ENCODE measurements around the gene FOXD2.

- TF ChIP-seq CTCF (IDR thresholded peaks at IDR 0.05), result no peak
- TF ChIP-seq IRF3 (IDR thresholded peaks at IDR 0.05; ENCODE audit: low read depth, low read length), result no peak
- no peak for TF ChIP-seq REST (IDR thresholded peaks at IDR 0.05; ENCODE audit: low read depth, low read length)
- no peak for TF ChIP-seq POLR2AphosphoS5 (IDR thresholded peaks at IDR 0.05; ENCODE audit: low read depth, low read length)
- TF ChIP-seq GABPA (IDR thresholded peaks at IDR 0.05; ENCODE audit: low read depth), result no peak
- TF ChIP-seq CHD2 (IDR thresholded peaks at IDR 0.05; ENCODE audit: low read length, partially characterized antibody), result no peak
- no peak for TF ChIP-seq SIN3A (IDR thresholded peaks at IDR 0.05; ENCODE audit: borderline replicate concordance, low read depth, low read length)
- TF ChIP-seq MAX (IDR thresholded peaks at IDR 0.05; ENCODE audit: low read depth), result no peak
Observed at GRCh38 chr1:47440599-47441081, 2.8 kb downstream of the FOXD2 start.
